Omental fat pad (tissue), 4 donors: Measurements from ENCODE around the gene SGCG. TPM values are rescaled to one million over a fixed set of nuclear protein-coding genes. Genes with fewer than 3 reads are reported as not detected.
"Not testable (repeated sequence)": the region's sequence is repeated elsewhere in the genome, so short reads cannot be mapped to it uniquely, and the experiment has no call there.

Source experiments
- ATAC-seq: fragments of 150-250 bp; one replicate; pipeline ENCODE4 v1.9.1; 2016; ENCODE audit warnings: mild to moderate bottlenecking, moderate library complexity; ENCODE audit not compliant: low FRiP score
- DNase-seq: peaks from one replicate; pipeline ENCODE4 v3.0.0-alpha.2; 2019; ENCODE audit warnings: low spot score
- total RNA-seq, 4 donors: library from RNA; depleted of rRNA; stranded (reverse); fragments of >200 nt; gene quantifications; one replicate each; pipeline ENCODE4 v1.1.0, GENCODE V29; 2016
- TF ChIP-seq, protein P1 (sequence below), 3 donors: fragments of 450-650 bp; IDR thresholded peaks; one replicate each; pipeline ENCODE4 v1.5.1; 2016 to 2017; ENCODE audit warnings: antibody characterized with exemption in 3 of 3, mild to moderate bottlenecking in 3 of 3, moderate library complexity in 2 of 3

Gene SGCG, protein sequence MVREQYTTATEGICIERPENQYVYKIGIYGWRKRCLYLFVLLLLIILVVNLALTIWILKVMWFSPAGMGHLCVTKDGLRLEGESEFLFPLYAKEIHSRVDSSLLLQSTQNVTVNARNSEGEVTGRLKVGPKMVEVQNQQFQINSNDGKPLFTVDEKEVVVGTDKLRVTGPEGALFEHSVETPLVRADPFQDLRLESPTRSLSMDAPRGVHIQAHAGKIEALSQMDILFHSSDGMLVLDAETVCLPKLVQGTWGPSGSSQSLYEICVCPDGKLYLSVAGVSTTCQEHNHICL
- total RNA-seq, result 1 to 10 TPM in 3 of 4 donors, not detected in 1; 1.1 to 3.9 (median 2.6) TPM

DNA sequence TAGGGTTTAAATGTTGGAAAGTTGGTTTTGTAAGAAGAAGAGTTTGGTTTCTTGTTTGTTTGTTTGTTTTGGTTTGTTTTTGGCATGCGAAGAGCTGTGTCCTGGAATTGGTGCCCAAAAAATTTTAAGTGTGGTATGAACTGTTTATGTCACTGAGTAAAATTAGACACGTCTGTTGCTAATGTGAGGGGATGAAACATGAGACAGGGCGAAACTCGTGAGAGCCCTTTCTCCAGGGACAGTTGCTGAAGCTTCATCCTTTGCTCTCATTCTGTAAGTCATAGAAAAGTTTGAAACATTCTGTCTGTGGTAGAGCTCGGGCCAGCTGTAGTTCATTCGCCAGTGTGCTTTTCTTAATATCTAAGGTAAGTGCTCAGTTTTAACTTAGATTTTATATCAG, at the start of gene SGCG:
Gene SGCG (plus strand): TSS at position 269 of the 400 bp plus-strand sequence. CDS start 22,716 bp downstream, outside the sequence.
- TF ChIP-seq, protein P1, sequence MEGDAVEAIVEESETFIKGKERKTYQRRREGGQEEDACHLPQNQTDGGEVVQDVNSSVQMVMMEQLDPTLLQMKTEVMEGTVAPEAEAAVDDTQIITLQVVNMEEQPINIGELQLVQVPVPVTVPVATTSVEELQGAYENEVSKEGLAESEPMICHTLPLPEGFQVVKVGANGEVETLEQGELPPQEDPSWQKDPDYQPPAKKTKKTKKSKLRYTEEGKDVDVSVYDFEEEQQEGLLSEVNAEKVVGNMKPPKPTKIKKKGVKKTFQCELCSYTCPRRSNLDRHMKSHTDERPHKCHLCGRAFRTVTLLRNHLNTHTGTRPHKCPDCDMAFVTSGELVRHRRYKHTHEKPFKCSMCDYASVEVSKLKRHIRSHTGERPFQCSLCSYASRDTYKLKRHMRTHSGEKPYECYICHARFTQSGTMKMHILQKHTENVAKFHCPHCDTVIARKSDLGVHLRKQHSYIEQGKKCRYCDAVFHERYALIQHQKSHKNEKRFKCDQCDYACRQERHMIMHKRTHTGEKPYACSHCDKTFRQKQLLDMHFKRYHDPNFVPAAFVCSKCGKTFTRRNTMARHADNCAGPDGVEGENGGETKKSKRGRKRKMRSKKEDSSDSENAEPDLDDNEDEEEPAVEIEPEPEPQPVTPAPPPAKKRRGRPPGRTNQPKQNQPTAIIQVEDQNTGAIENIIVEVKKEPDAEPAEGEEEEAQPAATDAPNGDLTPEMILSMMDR (IDR thresholded peaks at IDR 0.05), result no peak
- DNase-seq (no peak), ATAC-seq (no peak)

DNA sequence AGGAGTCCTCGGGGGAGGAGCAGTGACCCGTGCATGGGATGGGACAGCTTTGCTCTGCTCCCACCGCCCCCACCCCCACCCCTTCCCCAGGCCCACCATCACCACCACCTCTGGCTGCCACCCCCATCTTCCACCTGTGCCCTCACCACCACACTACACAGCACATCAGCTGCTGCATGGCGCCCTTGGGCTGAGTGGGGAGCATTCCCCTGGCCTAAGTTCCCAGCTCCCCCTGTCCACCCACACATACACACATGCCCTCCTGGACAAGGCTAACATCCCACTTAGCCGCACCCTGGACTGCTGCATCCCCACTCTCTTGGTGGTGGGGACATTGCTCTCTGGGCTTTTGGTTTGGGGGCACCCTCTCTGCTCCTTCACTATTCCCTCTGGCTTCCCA, 46.2 kb upstream of the SGCG start:
- DNase-seq (no peak), ATAC-seq (no peak)
- TF ChIP-seq, protein P1 (IDR thresholded peaks at IDR 0.05), result no peak

DNA sequence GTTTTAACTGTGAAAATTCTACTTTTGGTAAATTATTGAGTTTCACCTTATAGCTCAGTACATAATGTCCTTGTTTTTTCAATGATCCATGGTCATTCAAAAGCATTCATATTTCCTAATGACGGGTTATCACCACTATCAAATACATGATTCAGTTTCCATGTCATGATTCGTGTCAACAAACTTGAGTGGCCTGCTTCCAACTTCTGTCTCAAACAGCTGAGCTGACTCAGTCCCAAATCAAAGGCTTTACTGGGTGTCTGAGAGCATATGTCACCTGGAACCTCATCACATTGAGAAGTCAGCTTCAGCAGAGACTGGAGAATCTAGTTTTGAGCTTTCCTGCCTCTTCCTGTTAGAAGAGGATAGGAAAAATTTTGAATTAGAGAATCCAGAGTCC, 40.3 kb upstream of the SGCG start:
- TF ChIP-seq, protein P1 (IDR thresholded peaks at IDR 0.05), result no peak
- ATAC-seq, result no peak
- DNase-seq, result no peak

DNA sequence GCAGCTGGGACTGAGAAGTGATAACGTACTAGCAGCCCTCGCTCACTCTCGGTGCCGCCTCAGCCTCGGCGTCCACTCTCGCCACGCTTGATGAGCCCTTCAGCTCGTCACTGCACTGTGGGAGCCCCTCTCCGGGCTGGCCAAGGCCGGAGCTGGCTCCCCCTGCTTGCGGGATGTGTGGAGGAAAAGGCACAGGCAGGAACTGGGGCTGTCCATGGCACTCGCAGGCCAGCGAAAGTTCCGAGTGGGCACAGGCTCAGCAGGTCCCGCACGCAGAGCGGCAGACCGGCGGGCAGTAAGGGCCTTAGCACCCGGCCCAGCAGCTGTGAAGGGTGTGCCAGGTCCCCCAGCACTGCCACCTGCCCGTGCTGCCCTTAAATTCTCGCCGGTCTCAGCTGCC, 38.8 kb upstream of the SGCG start:
- no peak for DNase-seq
- ATAC-seq, result no peak
- TF ChIP-seq, protein P1 (IDR thresholded peaks at IDR 0.05), result no peak

DNA sequence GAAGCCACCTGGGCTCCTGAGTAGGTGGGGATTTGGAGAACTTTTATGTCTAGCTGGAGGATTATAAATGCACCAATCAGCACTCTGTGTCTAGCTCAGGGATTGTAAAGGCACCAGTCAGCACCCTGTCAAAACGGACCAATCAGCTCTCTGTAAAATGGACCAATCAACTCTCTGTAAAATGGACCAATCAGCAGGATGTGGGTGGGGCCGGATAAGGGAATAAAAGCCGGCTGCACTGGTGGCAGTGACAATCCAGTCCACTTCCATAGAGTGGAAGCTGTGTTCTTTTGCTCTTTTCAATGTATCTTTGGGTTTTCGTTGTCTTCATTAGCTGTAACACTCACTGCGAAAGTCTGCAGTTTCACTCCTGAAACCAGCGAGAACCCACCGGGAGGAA, 38.2 kb upstream of the SGCG start:
- DNase-seq, ATAC-seq: not testable (repeated sequence)

DNA sequence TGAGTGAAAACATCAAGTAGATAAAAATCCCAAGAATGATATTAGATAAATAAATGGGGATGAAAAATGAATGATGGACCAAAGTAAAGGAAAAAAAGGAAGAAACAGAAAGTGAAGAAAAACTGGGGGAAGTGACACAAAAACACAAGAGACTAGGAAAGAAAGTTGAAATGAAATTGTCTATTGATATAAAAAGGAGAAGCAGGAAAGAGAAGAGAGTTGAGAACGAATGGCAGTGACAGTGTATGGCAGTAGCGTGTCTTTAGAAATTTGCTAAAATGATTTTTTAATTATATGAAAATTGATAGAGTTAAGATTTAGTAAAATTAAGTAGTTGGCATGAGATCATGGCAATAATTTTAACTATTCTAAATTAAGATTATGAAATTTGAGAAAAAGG, 36.3 kb upstream of the SGCG start:
- ATAC-seq (no peak), DNase-seq (no peak)
- TF ChIP-seq, protein P1 (IDR thresholded peaks at IDR 0.05), result no peak

DNA sequence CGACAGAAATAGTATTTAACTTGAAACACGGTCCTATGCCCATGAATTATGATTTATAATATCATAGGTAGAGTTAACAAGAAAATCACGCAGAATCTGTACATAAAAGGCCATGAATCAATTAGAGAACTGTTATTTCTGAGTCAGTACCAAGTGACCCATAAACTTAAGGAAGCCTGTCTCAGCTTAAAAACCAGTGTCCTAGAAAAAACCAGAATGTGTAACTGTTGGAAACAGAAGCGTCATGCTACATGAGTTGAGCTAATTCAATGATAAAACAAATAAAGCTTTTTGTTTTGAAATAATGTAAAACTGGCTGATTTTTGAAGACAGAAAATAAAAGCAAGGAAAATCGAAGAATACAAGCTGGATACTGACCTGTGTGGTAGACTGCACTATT, 34.8 kb upstream of the SGCG start:
- DNase-seq (no peak), ATAC-seq (no peak)
- TF ChIP-seq, protein P1 (IDR thresholded peaks at IDR 0.05), result no peak
